Endothelial cell of umbilical vein (primary cell): Measurements from ENCODE around the gene KCNK1.

Experiments used
- CTCF ChIP-seq, 2 donors: IDR thresholded peaks; 1 replicate in 1 of 2; 2 replicates in 1 of 2; pipeline ENCODE4 v1.5.1; 2011; ENCODE audit warnings: low read length in 2 of 2, mild to moderate bottlenecking in 2 of 2, moderate library complexity in 2 of 2, control low read depth in 1 of 2, inconsistent platforms in 1 of 2, low read depth in 1 of 2; ENCODE audit not compliant: insufficient read depth in 1 of 2; ENCODE audit errors: extremely low read depth in 1 of 2
- EZH2 ChIP-seq: IDR thresholded peaks from 2 replicates; pipeline ENCODE4 v1.6.1; 2012; ENCODE audit warnings: borderline replicate concordance, low read depth, mild to moderate bottlenecking, moderate library complexity, low read length, inconsistent platforms; ENCODE audit not compliant: severe bottlenecking
- FOS ChIP-seq: IDR thresholded peaks from 2 replicates; pipeline ENCODE4 v1.6.1; 2011; ENCODE audit warnings: mild to moderate bottlenecking, low read length, moderate library complexity, borderline replicate concordance; ENCODE audit not compliant: insufficient read depth
- GATA2 ChIP-seq: IDR thresholded peaks from 2 replicates; pipeline ENCODE4 v1.7.0; 2011; ENCODE audit warnings: low read depth, mild to moderate bottlenecking, moderate library complexity, mixed read lengths, low read length; ENCODE audit not compliant: insufficient read length, insufficient read depth
- JUN ChIP-seq: IDR thresholded peaks from 2 replicates; pipeline ENCODE4 v1.6.1; 2011; ENCODE audit warnings: borderline replicate concordance, low read depth; ENCODE audit not compliant: insufficient read length, insufficient read depth
- MAX ChIP-seq: IDR thresholded peaks from 2 replicates; pipeline ENCODE4 v1.6.1; 2011; ENCODE audit not compliant: insufficient read depth, insufficient read length
- MYC ChIP-seq: IDR thresholded peaks from one replicate; pipeline ENCODE4 v1.6.1; 2011; ENCODE audit warnings: mild to moderate bottlenecking, low read depth, low read length
- POLR2A ChIP-seq: IDR thresholded peaks from 2 replicates; pipeline ENCODE4 v1.6.1; 2012; ENCODE audit warnings: low read depth, mild to moderate bottlenecking, control low read depth, low read length
- POLR2AphosphoS5 ChIP-seq: IDR thresholded peaks from 2 replicates; pipeline ENCODE4 v1.6.1; 2012; ENCODE audit warnings: low read depth, mild to moderate bottlenecking, control low read depth, low read length, moderate library complexity; ENCODE audit not compliant: insufficient read depth

- TF ChIP-seq EZH2 (no peak), CTCF (IDR thresholded peaks at IDR 0.05; ENCODE audit: extremely low read depth in 1 of 2, insufficient read depth in 1 of 2, low read depth in 1 of 2, low read length in 2 of 2) (no peak), MAX (no peak), POLR2A (no peak), JUN (no peak), POLR2AphosphoS5 (no peak), FOS (no peak), GATA2 (no peak), MYC (no peak)
Observed at GRCh38 chr1:233575450-233575849, 38.5 kb upstream of the KCNK1 start.
